ENCODE results near the gene PCP2. TPM values are rescaled to one million over a fixed set of nuclear protein-coding genes. Genes with fewer than 3 reads are reported as not detected.
"Not testable (repeated sequence)": the region's sequence is repeated elsewhere in the genome, so short reads cannot be mapped to it uniquely, and the experiment has no call there.

Gene PCP2
- total and polyA plus RNA-seq, 2 experiments from 2014 or later: not detected

DNA sequence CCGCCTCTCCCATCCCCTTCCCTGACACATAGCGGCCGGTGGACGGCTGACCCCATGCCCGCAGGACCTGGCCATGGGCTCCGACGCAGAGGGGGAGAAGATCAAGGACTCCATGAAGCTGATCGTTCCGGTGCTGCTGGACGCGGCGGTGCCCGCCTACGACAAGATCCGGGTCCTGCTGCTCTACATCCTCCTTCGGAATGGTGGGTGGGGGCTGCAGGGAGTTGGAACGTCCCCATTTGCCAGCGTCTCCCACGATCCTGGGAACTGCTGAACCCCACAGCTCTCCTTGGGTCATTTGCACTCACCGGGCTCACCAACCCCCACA, 11.0 kb upstream of the PCP2 start:
- in situ Hi-C loops (cut with MboI): no loop called here
- Histone ChIP-seq H4K20me1 (ENCODE audit: insufficient read depth) (no peaks in the 10 kb centered on the region), H2AFZ (no peak overlapping the region), H3K27me3 (replicated peaks; ENCODE audit: insufficient read depth) (no peaks in the 10 kb centered on the region), H3K9ac (no peak overlapping the region), H3K4me3 (no peak overlapping the region), H3K4me1 (ENCODE audit: insufficient read depth) (no peaks in the 10 kb centered on the region), H3K4me2 (ENCODE audit: unreplicated experiment) (no peak overlapping the region), H3K9me2 (ENCODE audit: insufficient read depth) (no peaks in the 10 kb centered on the region), H3K79me2 (ENCODE audit: insufficient read depth) (no peaks in the 10 kb centered on the region), H3K27ac (no peak overlapping the region), H3K36me3 (ENCODE audit: low read depth) (no peaks in the 10 kb centered on the region), H3K9me3 (ENCODE audit: low read depth) (no peaks in the 10 kb centered on the region), H3F3A (ENCODE audit: insufficient read depth) (no peaks in the 10 kb centered on the region)
- DNase-seq: no peak
- WGBS, 2 experiments (ENCODE audit: low coverage in 1 of 2, low lambda C conversion rate in 2 of 2, missing lambda C conversion rate in 2 of 2): 87 to 90% methylated on average over 16 to 20 of the region's 20 CpGs
- no peak for TF ChIP-seq EZH2 (IDR thresholded peaks at IDR 0.05; ENCODE audit: insufficient read depth, poor library complexity, severe bottlenecking)
- TF ChIP-seq EZH2phosphoT487 (IDR thresholded peaks at IDR 0.05; ENCODE audit: insufficient read depth, low read depth): no peak

GRCh38 chr19:7643629-7644549, 10.4 kb upstream of the PCP2 start:
- H3K4me1 ChIP-seq (ENCODE audit: insufficient read depth); H3K9ac ChIP-seq; H2AFZ ChIP-seq; H3K27me3 ChIP-seq (replicated peaks; ENCODE audit: insufficient read depth); H3K9me2 ChIP-seq (ENCODE audit: insufficient read depth); H3K4me3 ChIP-seq; H4K20me1 ChIP-seq (ENCODE audit: insufficient read depth); H3K79me2 ChIP-seq (ENCODE audit: insufficient read depth); H3K36me3 ChIP-seq (ENCODE audit: low read depth); H3K4me2 ChIP-seq (ENCODE audit: unreplicated experiment); H3K9me3 ChIP-seq (ENCODE audit: low read depth); H3F3A ChIP-seq (ENCODE audit: insufficient read depth); DNase-seq; H3K27ac ChIP-seq; in situ Hi-C loops (cut with MboI): not testable (repeated sequence)
- 66 to 100% methylated on average over 2 to 10 of the region's 10 CpGs for WGBS, 2 experiments (ENCODE audit: low coverage in 1 of 2, low lambda C conversion rate in 2 of 2, missing lambda C conversion rate in 2 of 2)

DNA sequence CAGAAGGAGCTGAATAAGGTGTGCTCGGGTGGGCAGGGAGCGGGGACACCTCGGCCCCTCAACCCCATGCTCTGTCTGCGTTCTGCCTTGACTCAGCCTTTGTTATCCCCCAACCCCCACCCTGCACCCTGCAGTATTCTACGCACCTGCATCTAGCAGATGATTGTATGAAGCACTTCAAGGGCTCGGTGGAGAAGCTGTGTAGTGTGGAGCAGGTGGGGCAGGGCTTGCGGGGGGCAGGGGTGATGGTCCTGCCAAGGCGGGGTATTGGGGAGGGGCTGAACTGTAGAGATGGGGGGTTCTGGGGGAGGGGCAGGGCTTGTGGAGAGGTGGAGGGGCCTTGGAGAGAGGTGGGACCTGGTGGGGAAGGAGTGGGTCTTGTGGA, 9.5 kb upstream of the PCP2 start:
- in situ Hi-C loops (cut with MboI): no loop called here
- Histone ChIP-seq H3K79me2 (ENCODE audit: insufficient read depth) (no peaks in the 10 kb centered on the region), H3K4me2 (ENCODE audit: unreplicated experiment) (no peak overlapping the region), H4K20me1 (ENCODE audit: insufficient read depth) (no peaks in the 10 kb centered on the region), H3F3A (ENCODE audit: insufficient read depth) (no peaks in the 10 kb centered on the region), H3K36me3 (ENCODE audit: low read depth) (no peaks in the 10 kb centered on the region), H3K9me2 (ENCODE audit: insufficient read depth) (no peaks in the 10 kb centered on the region), H3K27me3 (replicated peaks; ENCODE audit: insufficient read depth) (0 out of 2 replicates have a peak, but pooled peaks cover 2% of the 10 kb centered on the region), H3K27ac (no peak overlapping the region), H3K4me1 (ENCODE audit: insufficient read depth) (no peaks in the 10 kb centered on the region), H2AFZ (no peak overlapping the region), H3K4me3 (no peak overlapping the region), H3K9ac (no peak overlapping the region), H3K9me3 (ENCODE audit: low read depth) (no peaks in the 10 kb centered on the region)
- no peak for DNase-seq
- WGBS, 2 experiments (ENCODE audit: low coverage in 1 of 2, low lambda C conversion rate in 2 of 2, missing lambda C conversion rate in 2 of 2): 85% methylated on average over 7 to 8 of the region's 8 CpGs
- TF ChIP-seq EZH2phosphoT487 (IDR thresholded peaks at IDR 0.05; ENCODE audit: insufficient read depth, low read depth) (no peak), EZH2 (IDR thresholded peaks at IDR 0.05; ENCODE audit: insufficient read depth, poor library complexity, severe bottlenecking) (no peak)

GRCh38 chr19:7642295-7643030, 8.9 kb upstream of the PCP2 start:
- in situ Hi-C loops (cut with MboI): no loop called here
- no peaks in the 10 kb centered on the region for H3K9me2 ChIP-seq (ENCODE audit: insufficient read depth)
- no peaks in the 10 kb centered on the region for H3F3A ChIP-seq (ENCODE audit: insufficient read depth)
- H3K9ac ChIP-seq: no peak overlapping the region
- 71 to 73% methylated on average over 23 to 27 of the region's 27 CpGs for WGBS, 2 experiments (ENCODE audit: low coverage in 1 of 2, low lambda C conversion rate in 2 of 2, missing lambda C conversion rate in 2 of 2)
- H3K36me3 ChIP-seq (ENCODE audit: low read depth): no peaks in the 10 kb centered on the region
- no peaks in the 10 kb centered on the region for H4K20me1 ChIP-seq (ENCODE audit: insufficient read depth)
- H3K27ac ChIP-seq: no peak overlapping the region
- no peaks in the 10 kb centered on the region for H3K79me2 ChIP-seq (ENCODE audit: insufficient read depth)
- TF ChIP-seq EZH2phosphoT487 (IDR thresholded peaks at IDR 0.05; ENCODE audit: insufficient read depth, low read depth) (no peak), EZH2 (IDR thresholded peaks at IDR 0.05; ENCODE audit: insufficient read depth, poor library complexity, severe bottlenecking) (no peak)
- no peak overlapping the region for H3K4me2 ChIP-seq (ENCODE audit: unreplicated experiment)
- H3K4me1 ChIP-seq (ENCODE audit: insufficient read depth): no peaks in the 10 kb centered on the region
- no peak for DNase-seq
- 0 out of 2 replicates have a peak, but pooled peaks cover 6% of the 10 kb centered on the region for H3K27me3 ChIP-seq (replicated peaks; ENCODE audit: insufficient read depth)
- no peak overlapping the region for H2AFZ ChIP-seq
- no peak overlapping the region for H3K4me3 ChIP-seq
- no peaks in the 10 kb centered on the region for H3K9me3 ChIP-seq (ENCODE audit: low read depth)

All from GM23248 (cell line).